Measurements from ENCODE around the gene SH3PXD2A. TPM values are rescaled to one million over a fixed set of nuclear protein-coding genes. Genes with fewer than 3 reads are reported as not detected.

SH3PXD2A gene
- total RNA-seq, 1 donor from 2014 or later: 36.8 TPM

GRCh38 chr10:103555712-103556111 is 299.7 kb downstream of the SH3PXD2A start:
- Mint-ChIP-seq H3K36me3 (no peaks in the 10 kb centered on the region), H3K4me3 (peak overlapping the region; percentile 59), H3K4me1 (peaks cover 3% of the 10 kb centered on the region), H3K9me3 (no peaks in the 10 kb centered on the region), H3K27me3 (ENCODE audit: low read depth) (peaks cover 83% of the 10 kb centered on the region), H3K27ac (no peak overlapping the region)
- DNase-seq (ENCODE audit: low spot score in 2 of 2, unreplicated experiment in 2 of 2): no peak
- TF ChIP-seq CTCF (IDR thresholded peaks at IDR 0.05; ENCODE audit: unreplicated experiment): no peak

- no peak overlapping the region for H3K27ac Mint-ChIP-seq
- H3K4me3 Mint-ChIP-seq: peak overlapping the region; percentile 59
- peaks cover 3% of the 10 kb centered on the region for H3K4me1 Mint-ChIP-seq
- TF ChIP-seq CTCF (IDR thresholded peaks at IDR 0.05; ENCODE audit: unreplicated experiment): no peak
- no peaks in the 10 kb centered on the region for H3K9me3 Mint-ChIP-seq
- peaks cover 82% of the 10 kb centered on the region for H3K27me3 Mint-ChIP-seq (ENCODE audit: low read depth)
- no peak for DNase-seq (ENCODE audit: low spot score in 2 of 2, unreplicated experiment in 2 of 2)
- H3K36me3 Mint-ChIP-seq: no peaks in the 10 kb centered on the region
Measured at GRCh38 chr10:103555325-103555649, 300.1 kb downstream of the SH3PXD2A start.

- Mint-ChIP-seq H3K4me3 (peak overlapping the region; percentile 69), H3K36me3 (no peaks in the 10 kb centered on the region), H3K27ac (no peak overlapping the region), H3K9me3 (no peaks in the 10 kb centered on the region), H3K27me3 (ENCODE audit: low read depth) (peaks cover 81% of the 10 kb centered on the region), H3K4me1 (peaks cover 3% of the 10 kb centered on the region)
- DNase-seq (ENCODE audit: low spot score in 2 of 2, unreplicated experiment in 2 of 2): peak in 1 of 2 experiments; percentile 46
- no peak for TF ChIP-seq CTCF (IDR thresholded peaks at IDR 0.05; ENCODE audit: unreplicated experiment)
Measured at GRCh38 chr10:103554488-103555324, 300.7 kb downstream of the SH3PXD2A start.

- H3K27ac Mint-ChIP-seq: no peak overlapping the region
- peaks cover 79% of the 10 kb centered on the region for H3K27me3 Mint-ChIP-seq (ENCODE audit: low read depth)
- H3K36me3 Mint-ChIP-seq: no peaks in the 10 kb centered on the region
- no peak for DNase-seq (ENCODE audit: low spot score in 2 of 2, unreplicated experiment in 2 of 2)
- peaks cover 3% of the 10 kb centered on the region for H3K4me1 Mint-ChIP-seq
- H3K4me3 Mint-ChIP-seq: peak overlapping the region; percentile 69
- no peaks in the 10 kb centered on the region for H3K9me3 Mint-ChIP-seq
- TF ChIP-seq CTCF (IDR thresholded peaks at IDR 0.05; ENCODE audit: unreplicated experiment): no peak
Measured at GRCh38 chr10:103553743-103554487, 301.5 kb downstream of the SH3PXD2A start.

- Mint-ChIP-seq H3K27me3 (ENCODE audit: low read depth) (peaks cover 70% of the 10 kb centered on the region), H3K4me3 (no peak overlapping the region), H3K4me1 (peaks cover 3% of the 10 kb centered on the region), H3K27ac (no peak overlapping the region), H3K36me3 (no peaks in the 10 kb centered on the region), H3K9me3 (no peaks in the 10 kb centered on the region)
- DNase-seq (ENCODE audit: low spot score in 2 of 2, unreplicated experiment in 2 of 2): no peak
- no peak for TF ChIP-seq CTCF (IDR thresholded peaks at IDR 0.05; ENCODE audit: unreplicated experiment)
Measured at GRCh38 chr10:103552856-103553742, 302.3 kb downstream of the SH3PXD2A start.

Data from mesothelial cell of epicardium (in vitro differentiated cells).